HepG2 (cell line): ENCODE data around the gene UNG. TPM values are rescaled to one million over a fixed set of nuclear protein-coding genes. Genes with fewer than 3 reads are reported as not detected.

Experiments
- BRCA1 ChIP-seq: sonication (generic); formaldehyde crosslinking; IDR thresholded peaks from 2 replicates; pipeline ENCODE4 v1.4.0; 2020; ENCODE audit warnings: missing genetic modification reagents
- CAMTA2 ChIP-seq: sonication (generic); formaldehyde crosslinking; IDR thresholded peaks from 2 replicates; pipeline ENCODE4 v1.4.0; 2020; ENCODE audit warnings: mild to moderate bottlenecking, missing genetic modification reagents, borderline replicate concordance
- CSRNP2 ChIP-seq: sonication (generic); formaldehyde crosslinking; conservative IDR thresholded peaks from 2 replicates; pipeline ENCODE4 v1.8.0; 2022; ENCODE audit warnings: low read depth, missing genetic modification reagents
- KIAA2018 ChIP-seq: sonication (generic); formaldehyde crosslinking; IDR thresholded peaks from 2 replicates; pipeline ENCODE4 v1.5.0; 2020; ENCODE audit warnings: mild to moderate bottlenecking, missing genetic modification reagents, borderline replicate concordance
- MAZ ChIP-seq, 2 experiments: sonication (generic) in 1 of 2; formaldehyde crosslinking in 1 of 2; IDR thresholded peaks; 2 replicates each; pipeline versions ENCODE4 v1.5.0 to v1.6.1; 2012 to 2020; ENCODE audit warnings: low read depth in 2 of 2, mild to moderate bottlenecking in 2 of 2, borderline replicate concordance in 1 of 2, improper control_type of control experiment in 1 of 2, low read length in 1 of 2, missing genetic modification reagents in 1 of 2, moderate library complexity in 1 of 2
- POLR2AphosphoS2 ChIP-seq: IDR thresholded peaks from 2 replicates; pipeline ENCODE4 v1.6.1; 2011; ENCODE audit warnings: low read depth, low read length, improper control_type of control experiment
- PRPF4 ChIP-seq: fragments of 200-400 bp; formaldehyde crosslinking; IDR thresholded peaks from 2 replicates; pipeline ENCODE4 v1.6.1; 2016; ENCODE audit warnings: low read length, low read depth; ENCODE audit not compliant: poor library complexity, severe bottlenecking
- RBM39 ChIP-seq: fragments of 200-400 bp; formaldehyde crosslinking; IDR thresholded peaks from one replicate; pipeline ENCODE4 v1.6.1; 2018; ENCODE audit warnings: antibody characterized with exemption, mild to moderate bottlenecking, low read depth, low read length; ENCODE audit not compliant: poor library complexity, severe bottlenecking
- RNF2 ChIP-seq: fragments of 450-650 bp; conservative IDR thresholded peaks from 2 replicates; pipeline ENCODE4 v1.6.1; 2016; ENCODE audit warnings: low read depth
- SCMH1 ChIP-seq: sonication (generic); formaldehyde crosslinking; IDR thresholded peaks from 2 replicates; pipeline ENCODE4 v1.9.0; 2021; ENCODE audit warnings: missing genetic modification reagents, mild to moderate bottlenecking, borderline replicate concordance
- SKIL ChIP-seq: sonication (generic); formaldehyde crosslinking; IDR thresholded peaks from 2 replicates; pipeline ENCODE4 v1.8.0; 2022; ENCODE audit warnings: missing genetic modification reagents, mild to moderate bottlenecking, moderate library complexity, borderline replicate concordance
- STAT5B ChIP-seq: sonication (generic); formaldehyde crosslinking; IDR thresholded peaks from 2 replicates; pipeline ENCODE4 v1.4.0; 2020; ENCODE audit warnings: missing genetic modification reagents
- ZNF430 ChIP-seq: sonication (generic); formaldehyde crosslinking; IDR thresholded peaks from 2 replicates; pipeline ENCODE4 v1.9.0; 2021; ENCODE audit warnings: mild to moderate bottlenecking, missing genetic modification reagents
- polyA plus RNA-seq, 8 experiments: library from polyadenylated mRNA; depleted of rRNA in 3 of 8; stranded (reverse) in 7 of 8; unstranded in 1 of 8; fragments of >200 nt; fragmentation: Illumina TruSeq in 4 of 8; extraction: Trizol in 4 of 8; gene quantifications; 2 replicates each; pipeline versions ENCODE4 v1.2.1 to v1.2.3, GENCODE V29; 2011 to 2016; ENCODE audit warnings: low read depth in 4 of 8, missing spikeins in 1 of 8, mixed read lengths in 1 of 8; ENCODE audit not compliant: insufficient read depth in 1 of 8
- total RNA-seq, 5 experiments: library from RNA; depleted of rRNA; stranded (reverse); fragments of >200 nt; fragmentation: Illumina TruSeq; extraction: Trizol; gene quantifications; 2 replicates each; pipeline ENCODE4 v1.2.3, GENCODE V29; 2016; ENCODE audit warnings: low read depth in 1 of 5
- TF ChIP-seq, protein P1 (sequence below): sonication (generic); formaldehyde crosslinking; IDR thresholded peaks from 2 replicates; pipeline ENCODE4 v1.5.0; 2020; ENCODE audit warnings: missing genetic modification reagents, mild to moderate bottlenecking, borderline replicate concordance

Gene UNG
- total and polyA plus RNA-seq, 2 of the 13 experiments (the other 11 are each of a cell fraction or from before 2014, with no cell fraction given) = 23.3 to 114 TPM

GRCh38 chr12:109052414-109053323 lies 44.7 kb upstream of the UNG start, which contains the start of gene USP30 (continued):
- TF ChIP-seq SKIL (CRISPR knock-in tag) = no peak
- no peak for TF ChIP-seq KIAA2018
- TF ChIP-seq CSRNP2 (CRISPR knock-in tag) = no peak
- TF ChIP-seq STAT5B (CRISPR knock-in tag) = 0 out of 2 replicates have a peak, but pooled peaks have one; percentile 71
- TF ChIP-seq, protein P1, sequence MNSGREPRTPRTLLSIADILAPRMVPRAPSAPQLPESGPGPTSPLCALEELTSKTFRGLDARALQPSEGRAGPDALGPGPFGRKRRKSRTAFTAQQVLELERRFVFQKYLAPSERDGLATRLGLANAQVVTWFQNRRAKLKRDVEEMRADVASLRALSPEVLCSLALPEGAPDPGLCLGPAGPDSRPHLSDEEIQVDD (CRISPR knock-in tag) = no peak
- TF ChIP-seq BRCA1 = 0 out of 2 replicates have a peak, but pooled peaks have one; percentile 73
- TF ChIP-seq SCMH1 (CRISPR knock-in tag) = no peak
- no peak for TF ChIP-seq POLR2AphosphoS2
- TF ChIP-seq CAMTA2 (CRISPR knock-in tag) = peak; percentile 54; the same call in 1 of the 2 replicates
- peak; percentile 87; the same call in 1 of the 2 replicates for TF ChIP-seq ZNF430 (CRISPR knock-in tag)
- peak; percentile 96 for TF ChIP-seq RBM39
- TF ChIP-seq PRPF4 = no peak
- peak; percentile 61; the same call in 1 of the 2 replicates for TF ChIP-seq RNF2
- TF ChIP-seq MAZ (IDR thresholded peaks at IDR 0.05; ENCODE audit: borderline replicate concordance, low read depth, low read length) = peak; percentile 91; the same call in 1 of the 2 replicates
- peak; percentile 67; the same call in 1 of the 2 replicates for TF ChIP-seq MAZ (CRISPR knock-in tag; IDR thresholded peaks at IDR 0.05; ENCODE audit: low read depth)
